Posterior vena cava (tissue), 2 donors: Measurements from ENCODE around the gene RPS25. TPM values are rescaled to one million over a fixed set of nuclear protein-coding genes. Genes with fewer than 3 reads are reported as not detected.
"Not testable (repeated sequence)": the region's sequence is repeated elsewhere in the genome, so short reads cannot be mapped to it uniquely, and the experiment has no call there.

Experiments
- DNase-seq: peaks from one replicate; pipeline ENCODE4 v3.0.0-alpha.2; 2020; ENCODE audit warnings: low spot score
- intact Hi-C, 2 donors: fragments of 100-400 bp; cut with DNase I; formaldehyde crosslinking; loops; one replicate each; pipeline versions ENCODE4 v1.14.1 to v1.14.2; 2022 to 2023
- microRNA-seq, 2 donors: library from miRNA; unstranded; fragments of <30 nt; microRNA quantifications; one replicate each; pipeline ENCODE4 v1.2.0, GENCODE V29; 2020 to 2021; ENCODE audit warnings: borderline microRNAs expressed in 2 of 2
- total RNA-seq, 2 donors: library from RNA; stranded (reverse); fragmentation: NEBNext Ultra II Directional; extraction: Animal tissue kit (Norgen Biotek cat#: 25700); gene quantifications; one replicate each; pipeline ENCODE4 v1.2.1, GENCODE V29; 2021
- donor health status: DM: yes; HTN: yes; CAD: no.
- donor health status: DM: yes; HTN: yes; CAD: no.

The RPS25 gene
- total RNA-seq, 2 donors from 2014 or later: 741 to 816 TPM

- no peak for DNase-seq
- intact Hi-C loops: no loop called here
These were observed 33.3 kb downstream of the RPS25 start for GRCh38 chr11:118984825-118985224.

GRCh38 chr11:118984337-118984736 lies 33.8 kb downstream of the RPS25 start:
- DNase-seq, intact Hi-C loops: not testable (repeated sequence)

GRCh38 chr11:118980191-118980881 lies 37.8 kb downstream of the RPS25 start:
- DNase-seq: no peak
- intact Hi-C loops: no loop called here

- intact Hi-C loops: no loop called here
- DNase-seq: no peak
These were observed 38.7 kb downstream of the RPS25 start for GRCh38 chr11:118979434-118979833.

- no peak for DNase-seq
- intact Hi-C loops: no loop called here
These were observed 42.1 kb downstream of the RPS25 start for GRCh38 chr11:118975771-118976709.

- intact Hi-C loops: no loop called here
- DNase-seq: no peak
These were observed 44.2 kb downstream of the RPS25 start for GRCh38 chr11:118973985-118974384.

- intact Hi-C loops: no loop called here
- DNase-seq: no peak
These were observed 46.5 kb downstream of the RPS25 start, which contains the start of gene FOXR1 for GRCh38 chr11:118971646-118972045. Gene FOXR1, plus strand, starts transcription at chr11:118971761. Its CDS starts 171 bp downstream, at chr11:118971932.

- DNase-seq, intact Hi-C loops: not testable (repeated sequence)
These were observed 48.6 kb downstream of the RPS25 start for GRCh38 chr11:118969508-118969907.

Small RNA genes lying within 50 kb of the gene (microRNA-seq; reads per million reads assigned to microRNA genes)
- 0.32 to 0.52 reads per million in 2 donors for gene MIR3656

Other genes with a start within 250 kb of the RPS25 start
- gene DDX6, start 227.2 kb downstream of the RPS25 start, total RNA-seq: 100 to 1,000 TPM; 104 to 117 TPM
- under 1 TPM in 1 of 2 donors, not detected in 1; 0.10 TPM for gene CXCR5, start 134.5 kb downstream of the RPS25 start, total RNA-seq
- gene BCL9L, start 92.4 kb downstream of the RPS25 start, total RNA-seq: 10 to 100 TPM; 89.2 to 89.5 TPM
- gene UPK2, start 62.0 kb downstream of the RPS25 start, total RNA-seq: not detected
- not detected for gene FOXR1, start 46.6 kb downstream of the RPS25 start, total RNA-seq
- 10 to 100 TPM; 27.8 TPM for gene CENATAC, start 20.2 kb downstream of the RPS25 start, total RNA-seq
- gene TRAPPC4, start 423 bp upstream of the RPS25 start, total RNA-seq: 10 to 100 TPM; 45.4 to 49.9 TPM
- gene SLC37A4, start 12.5 kb upstream of the RPS25 start, total RNA-seq: 1 to 10 TPM; 6.0 to 7.8 TPM
- gene HYOU1, start 38.9 kb upstream of the RPS25 start, total RNA-seq: 100 to 1,000 TPM; 110 to 128 TPM
- gene VPS11, start 49.5 kb upstream of the RPS25 start, total RNA-seq: 10 to 100 TPM; 24.8 to 26.6 TPM
- 10 to 100 TPM; 16.8 to 21.1 TPM for gene HMBS, start 66.5 kb upstream of the RPS25 start, total RNA-seq
- gene DPAGT1, start 83.5 kb upstream of the RPS25 start, total RNA-seq: 10 to 100 TPM; 23.8 to 24.2 TPM
- gene C2CD2L, start 89.0 kb upstream of the RPS25 start, total RNA-seq: 1 to 10 TPM; 7.4 to 8.5 TPM
- 10 to 100 TPM; 10.8 to 13.4 TPM for gene HINFP, start 103.2 kb upstream of the RPS25 start, total RNA-seq
- under 1 TPM; 0.23 to 0.43 TPM for gene ABCG4, start 130.7 kb upstream of the RPS25 start, total RNA-seq
- gene NLRX1, start 150.4 kb upstream of the RPS25 start, total RNA-seq: 10 to 100 TPM; 14.9 to 23.9 TPM
- gene NHERF4, start 167.1 kb upstream of the RPS25 start, total RNA-seq: under 1 TPM in 1 of 2 donors, not detected in 1; 0.14 TPM
- 10 to 100 TPM; 23.3 to 32.8 TPM for gene CBL, start 188.0 kb upstream of the RPS25 start, total RNA-seq